Inflammatory macrophage treated with lipopolysaccharide for 1 hour (primary cell): ENCODE data around the gene PHC3.
A peak's percentile ranks its signal among the peaks of the same experiment; 100 is the strongest.

Source experiments
- DNase-seq, 2 donors: peaks; one replicate each; pipeline ENCODE4 v3.0.0-alpha.2; 2020 to 2022

PHC3 gene

DNA sequence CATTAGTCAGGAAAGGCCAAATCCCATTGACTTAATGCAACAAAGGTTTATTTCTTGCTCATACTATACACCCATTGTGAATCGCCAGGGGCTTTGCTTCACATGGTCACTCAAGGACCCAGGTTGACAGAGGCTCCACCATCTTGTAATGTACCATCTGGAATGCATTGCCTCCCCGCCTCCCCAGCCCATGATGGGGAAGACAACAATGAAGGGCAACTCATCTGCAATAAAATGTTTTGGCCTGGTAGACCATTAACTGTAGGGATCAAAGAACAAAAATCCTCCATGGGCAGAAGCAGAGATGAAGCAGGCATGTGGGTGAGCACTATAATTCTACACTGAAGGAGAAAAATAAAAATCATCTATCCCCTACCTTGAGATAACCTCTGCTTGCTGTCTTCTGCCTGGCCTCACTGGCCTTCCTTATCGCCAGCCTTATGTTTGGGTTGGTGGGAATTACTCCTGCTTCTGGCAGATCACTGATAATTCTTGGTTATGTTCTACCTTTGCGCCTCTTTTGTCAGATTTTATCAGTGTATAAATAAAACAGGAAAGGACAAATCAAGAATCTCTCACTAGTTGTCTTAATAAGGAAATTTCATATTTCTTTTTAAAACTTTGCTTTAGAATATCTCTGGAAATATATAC lies 106.0 kb downstream of the PHC3 start:
- DNase-seq = no peak

DNA sequence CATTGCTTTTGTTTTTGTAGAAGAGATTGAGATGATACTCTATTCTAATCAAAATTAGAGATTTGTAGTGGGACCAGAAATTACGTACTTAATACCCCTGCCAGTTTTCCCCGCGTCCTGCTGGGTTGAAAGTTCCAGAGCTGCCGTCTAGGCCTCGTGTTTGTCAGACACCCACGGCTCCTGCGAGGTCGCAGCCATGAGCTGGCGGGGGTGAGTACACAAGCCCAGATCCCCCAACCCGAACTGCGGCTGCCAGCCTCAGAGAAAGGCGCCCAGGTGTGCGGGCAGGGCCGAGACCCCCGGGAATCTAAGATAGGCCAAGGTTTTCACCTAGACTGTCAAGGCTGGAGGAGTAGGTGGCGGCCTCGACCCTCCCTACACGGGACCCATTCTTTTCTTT lies 117.4 kb downstream of the PHC3 start:
- no peak for DNase-seq

GRCh38 chr3:170063691-170064090 lies 117.8 kb downstream of the PHC3 start:
- DNase-seq = no peak

GRCh38 chr3:170062769-170063168 lies 118.8 kb downstream of the PHC3 start:
- no peak for DNase-seq

DNA sequence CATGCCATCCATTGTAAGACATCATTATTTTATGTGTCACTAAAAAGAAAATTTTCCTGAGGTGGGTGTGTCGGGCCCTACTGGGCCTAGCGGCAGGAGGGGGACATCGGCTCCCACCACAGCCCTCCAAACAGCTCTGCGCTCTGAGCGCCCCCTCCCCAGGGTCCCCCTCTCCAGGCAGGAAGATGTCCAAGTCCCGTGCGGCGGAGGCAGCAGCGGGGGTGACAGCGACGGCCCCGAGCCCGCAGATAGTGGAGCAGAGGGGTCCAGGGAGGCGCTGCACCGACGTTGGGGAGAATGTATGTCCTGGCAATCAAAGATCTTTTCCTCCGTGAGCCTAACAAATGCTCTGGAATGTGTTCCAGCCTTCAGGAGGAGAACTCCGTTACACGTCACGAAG lies 119.5 kb downstream of the PHC3 start:
- no peak for DNase-seq

- no peak for DNase-seq
These were observed 122.1 kb downstream of the PHC3 start for GRCh38 chr3:170059447-170059846.

DNA sequence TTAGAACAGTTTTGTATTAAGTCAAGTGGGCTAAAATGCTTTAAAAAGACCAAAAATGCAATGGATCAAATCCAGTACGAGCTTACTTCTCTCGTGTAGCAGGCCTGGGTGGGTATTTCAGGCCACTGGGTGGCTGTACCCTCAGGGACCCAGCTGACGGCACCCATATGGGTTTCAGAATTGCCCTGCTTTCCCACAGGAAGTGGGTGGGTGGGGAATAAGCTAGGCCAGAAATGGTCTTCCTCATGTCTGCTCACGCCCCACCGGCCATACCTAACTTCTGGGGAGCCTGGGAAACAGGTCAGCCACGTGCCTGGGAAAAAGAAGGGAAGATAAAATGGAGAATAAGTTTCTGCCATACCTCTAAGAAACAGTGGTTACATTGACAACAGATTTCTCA lies 123.4 kb downstream of the PHC3 start:
- DNase-seq = peak; percentile 8 to 13

DNA sequence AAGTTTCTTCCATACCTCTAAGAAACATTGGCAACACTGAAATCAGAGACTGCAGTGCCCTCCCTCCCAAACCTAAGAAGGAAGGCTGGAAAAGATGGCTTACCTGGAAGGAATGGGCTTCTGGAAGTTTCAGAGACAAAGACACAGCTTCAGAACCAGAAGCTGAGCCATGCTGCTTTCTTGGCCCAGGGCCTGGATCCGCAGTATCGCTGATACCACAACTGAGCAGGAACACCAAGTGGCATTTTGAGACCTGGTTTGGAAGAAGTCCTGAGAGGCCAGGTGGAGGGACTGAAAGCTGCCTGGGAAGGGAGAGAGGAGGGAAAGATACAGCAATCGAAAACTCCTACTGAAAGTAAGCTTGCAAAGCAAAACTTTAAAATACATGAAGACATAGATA lies 124.0 kb downstream of the PHC3 start:
- no peak for DNase-seq

DNA sequence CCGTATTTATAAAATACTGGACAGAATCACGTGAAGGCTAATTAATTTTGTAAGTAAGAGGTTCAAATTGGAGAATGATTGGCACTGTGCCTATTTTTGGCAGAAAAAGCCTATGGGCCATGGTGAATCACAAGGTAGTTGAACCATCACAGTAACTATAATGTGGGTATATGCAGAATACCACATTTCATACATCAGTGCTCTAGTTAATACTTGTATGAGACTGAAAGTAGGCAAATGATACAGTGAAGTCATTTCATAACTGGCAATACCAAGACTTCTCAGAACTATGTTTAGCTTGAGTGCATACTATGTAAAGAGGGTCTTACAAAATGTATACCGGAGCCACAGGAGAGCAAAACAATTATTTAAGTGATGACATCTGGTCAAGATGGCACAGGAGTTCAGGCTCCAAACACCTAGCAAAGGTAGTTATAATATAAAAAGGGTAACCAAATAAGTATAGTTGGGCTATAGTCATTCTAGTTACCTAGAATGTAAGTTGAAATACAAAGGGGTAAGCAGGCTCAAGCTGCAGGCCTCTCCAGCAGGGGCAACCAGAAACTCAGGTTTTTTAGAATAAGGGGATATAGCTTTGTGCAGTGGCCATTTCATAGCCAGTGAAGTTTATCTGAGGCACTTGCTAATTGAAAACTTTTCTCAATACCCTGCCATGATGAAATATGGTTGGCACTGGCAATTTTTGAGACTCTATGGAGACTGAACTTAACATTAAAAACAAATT lies 124.7 kb downstream of the PHC3 start:
- DNase-seq = no peak

- DNase-seq = no peak
These were observed 126.3 kb downstream of the PHC3 start for GRCh38 chr3:170055209-170055608.

- no peak for DNase-seq
These were observed 127.3 kb downstream of the PHC3 start for GRCh38 chr3:170054204-170054603.

- DNase-seq = no peak
These were observed 129.1 kb downstream of the PHC3 start for GRCh38 chr3:170052398-170052797.

DNA sequence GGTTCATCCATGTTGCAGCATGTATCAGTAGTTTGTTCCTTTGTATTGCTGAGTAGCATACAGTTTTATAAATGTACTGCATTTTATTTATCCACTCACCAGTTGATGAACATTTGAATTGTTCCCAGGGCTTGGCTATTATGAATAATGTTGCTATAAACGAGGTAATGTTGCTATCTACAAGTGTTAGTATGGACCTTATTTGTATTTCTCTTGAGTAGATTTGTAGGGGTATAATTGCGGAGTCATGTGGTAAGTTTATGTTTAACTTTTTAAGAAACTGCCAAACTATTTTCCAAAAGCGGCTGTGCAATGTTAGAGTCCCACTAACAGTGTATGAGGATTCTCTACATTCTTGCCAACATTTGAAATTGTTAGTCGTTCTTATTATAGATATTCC lies 130.8 kb downstream of the PHC3 start:
- DNase-seq = no peak

DNA sequence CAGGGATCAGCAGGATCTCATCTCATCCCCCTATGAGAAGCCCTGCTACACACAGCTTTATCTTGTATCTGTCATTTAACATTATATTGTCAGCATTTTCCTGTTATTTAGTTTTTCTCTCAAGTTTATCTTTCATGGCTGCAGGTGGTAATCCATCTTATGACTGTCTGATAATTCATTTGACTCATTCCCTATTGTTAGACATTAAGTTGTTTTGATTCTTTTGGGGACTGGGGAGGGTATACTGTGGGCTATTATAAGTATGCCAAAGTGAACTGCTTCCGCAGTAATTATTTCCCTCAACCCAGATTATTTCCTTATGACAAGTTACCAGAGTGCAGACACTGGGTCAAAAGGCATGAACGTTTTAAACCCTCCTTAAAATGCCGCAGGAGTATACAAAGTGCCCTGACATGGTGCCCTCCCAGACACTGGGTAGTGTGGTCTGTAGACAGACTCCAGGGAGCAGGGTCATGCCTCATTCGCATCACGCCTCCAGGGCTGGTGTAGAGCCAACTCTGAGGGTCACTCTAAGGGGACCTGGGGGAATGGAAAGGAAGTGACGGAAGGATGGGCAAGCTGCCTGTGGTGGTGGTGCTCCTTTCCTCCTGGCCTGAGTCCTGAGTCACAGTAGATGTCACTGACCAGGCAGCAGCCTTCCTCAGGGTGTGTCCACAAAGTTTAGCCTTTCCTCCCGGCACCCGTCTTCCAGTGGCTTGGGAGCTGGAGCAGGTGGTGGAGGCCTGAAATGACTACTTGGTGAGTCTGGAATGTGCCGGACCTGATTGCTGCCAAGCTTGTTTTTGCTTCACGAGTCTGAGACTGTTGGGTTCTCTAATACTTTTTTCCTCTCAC lies 132.2 kb downstream of the PHC3 start:
- no peak for DNase-seq

DNA sequence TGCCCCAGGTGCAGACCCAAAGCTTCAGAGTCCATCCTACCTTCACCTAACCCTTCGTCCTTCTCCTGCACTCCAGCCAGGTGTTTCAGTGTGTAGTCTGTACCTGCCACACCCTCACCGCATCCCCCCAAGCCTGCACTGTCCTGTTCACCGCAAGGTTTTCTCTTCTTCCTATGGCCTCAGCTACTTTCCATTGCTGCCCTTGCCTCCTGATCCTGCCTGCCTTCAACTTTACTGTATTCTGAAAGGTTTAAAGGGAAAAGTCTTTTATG lies 134.5 kb downstream of the PHC3 start:
- no peak for DNase-seq

DNA sequence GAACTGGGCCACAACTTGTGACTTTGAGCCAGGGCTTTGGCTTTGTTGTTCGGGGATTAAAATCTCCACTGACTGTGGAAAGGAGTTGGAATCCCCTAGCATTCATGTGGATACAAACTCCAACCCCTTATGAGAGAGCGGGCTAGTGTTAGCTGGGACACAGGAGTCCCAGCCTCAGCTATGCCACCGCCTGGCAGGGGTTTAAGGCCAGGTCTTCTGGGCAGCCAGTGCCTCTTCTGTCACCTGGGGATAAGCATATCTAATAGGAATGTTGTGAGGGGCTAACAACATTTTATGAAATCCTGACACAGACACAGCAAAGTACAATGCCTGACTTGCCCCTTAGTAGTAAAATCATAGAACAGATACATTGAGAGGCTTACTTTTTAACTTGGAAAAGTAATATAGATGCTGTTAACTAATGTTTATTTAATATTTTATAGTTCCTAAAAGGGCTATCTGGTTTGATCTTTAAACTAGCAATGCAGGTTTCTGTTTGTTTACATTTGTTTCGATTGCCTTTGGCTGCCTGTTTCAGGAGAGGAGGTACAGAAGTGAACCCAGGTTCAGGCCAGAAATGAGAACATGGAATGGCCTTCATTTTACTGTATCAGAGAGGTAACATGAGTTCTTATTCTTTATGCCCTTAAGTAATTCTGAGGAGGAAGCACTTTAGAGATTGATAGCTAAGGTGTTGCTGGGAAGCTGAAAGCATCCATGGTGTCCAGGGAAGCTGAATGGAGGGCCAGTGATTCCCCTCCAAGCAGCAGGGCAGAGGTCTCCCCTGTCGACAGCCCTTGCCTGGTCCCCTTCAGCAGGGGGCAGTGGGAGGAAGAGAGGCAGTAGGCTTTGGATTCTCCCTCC lies 135.0 kb downstream of the PHC3 start:
- no peak for DNase-seq

- peak; percentile 57 to 61 for DNase-seq
These were observed 136.7 kb downstream of the PHC3 start for GRCh38 chr3:170044795-170045244.

- peak; percentile 28 to 32 for DNase-seq
These were observed 137.3 kb downstream of the PHC3 start for GRCh38 chr3:170044271-170044670.

DNA sequence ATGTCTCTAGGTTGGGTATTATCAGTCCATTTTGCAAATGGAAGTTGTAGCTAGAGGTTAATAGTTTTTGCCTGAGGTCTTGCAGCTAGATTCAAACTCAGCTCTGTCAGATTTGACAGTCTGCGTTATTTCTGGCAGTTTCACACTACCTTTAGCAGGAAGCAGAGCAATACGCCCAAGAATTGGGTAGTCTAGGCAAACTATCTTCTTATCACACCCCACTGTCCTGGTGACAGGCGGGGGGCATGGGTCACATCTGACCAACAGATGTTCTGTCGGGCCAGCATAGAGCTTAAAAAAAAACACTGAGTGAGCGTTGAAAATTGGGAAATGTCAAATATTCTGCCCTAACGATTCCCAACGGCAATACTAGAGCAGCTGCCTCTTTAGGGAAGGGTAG lies 138.0 kb downstream of the PHC3 start:
- no peak for DNase-seq

DNA sequence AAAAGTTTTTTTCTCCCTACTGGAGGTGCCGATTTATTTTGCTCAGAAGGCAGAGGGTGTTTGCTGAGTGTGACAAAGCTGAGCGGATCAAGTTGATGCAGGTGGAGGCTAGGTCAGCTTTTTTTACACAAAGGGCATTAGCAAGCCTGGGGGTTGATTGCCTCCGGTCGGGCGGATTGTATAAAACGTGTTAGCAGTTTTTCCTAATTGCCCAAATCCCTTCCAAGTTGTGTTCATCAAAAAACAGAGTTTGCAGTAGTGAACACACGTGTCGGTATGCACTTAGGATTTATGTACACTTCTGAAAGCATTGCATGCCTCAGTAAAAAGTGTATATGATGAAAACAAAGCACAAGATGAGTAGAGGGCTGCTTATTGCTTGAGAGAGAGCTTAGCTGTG lies 141.1 kb downstream of the PHC3 start:
- DNase-seq = no peak

DNA sequence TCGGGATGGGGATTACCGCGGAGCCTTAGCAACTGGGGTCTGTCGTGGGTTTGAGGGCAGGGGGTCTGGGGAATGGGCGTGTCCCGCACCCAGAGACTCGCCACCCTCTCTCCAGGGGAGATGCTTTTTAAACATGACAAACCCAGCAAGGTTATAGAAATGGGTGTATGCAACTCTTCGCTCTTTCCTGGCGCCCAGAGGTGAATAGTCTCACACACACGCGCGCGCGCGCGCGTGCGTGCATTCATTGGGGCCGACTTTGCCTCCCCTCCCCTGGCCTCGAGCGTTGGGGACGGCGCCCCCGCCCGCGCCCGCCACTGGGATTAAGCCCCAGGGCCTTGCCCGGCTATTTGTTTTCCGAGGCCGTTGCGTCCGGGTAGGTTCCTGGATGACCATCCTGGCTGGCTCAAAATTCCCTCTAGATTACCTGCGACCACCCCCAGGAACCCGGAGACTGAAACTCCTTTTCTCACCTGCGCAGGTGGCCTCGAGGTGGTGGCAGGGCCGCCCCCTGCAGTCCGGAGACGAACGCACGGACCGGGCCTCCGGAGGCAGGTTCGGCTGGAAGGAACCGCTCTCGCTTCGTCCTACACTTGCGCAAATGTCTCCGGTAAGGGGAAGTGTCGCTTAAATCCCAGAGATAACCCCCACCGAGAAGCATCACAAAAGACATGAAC lies 143.0 kb downstream of the PHC3 start:
- peak; percentile 20 to 36 for DNase-seq
